GM12873 (cell line): Measurements from ENCODE around the gene HHAT.
A peak's percentile ranks its signal among the peaks of the same experiment; 100 is the strongest.

Experiments
- CTCF ChIP-seq: IDR thresholded peaks from 2 replicates; pipeline ENCODE4 v1.5.1; 2012; ENCODE audit warnings: low read depth, mild to moderate bottlenecking, moderate library complexity, low read length, control low read depth; ENCODE audit not compliant: insufficient read depth; ENCODE audit errors: missing control alignments

Gene HHAT

GRCh38 chr1:210407207-210407886 lies 78.6 kb downstream of the HHAT start:
- peak; percentile 94 for TF ChIP-seq CTCF

GRCh38 chr1:210407887-210408252 lies 79.2 kb downstream of the HHAT start:
- TF ChIP-seq CTCF, result no peak

- no peak for TF ChIP-seq CTCF
These were observed 83.5 kb downstream of the HHAT start for GRCh38 chr1:210412240-210412639.

GRCh38 chr1:210413951-210414350 lies 85.2 kb downstream of the HHAT start:
- no peak for TF ChIP-seq CTCF

GRCh38 chr1:210415846-210416448 lies 87.2 kb downstream of the HHAT start:
- peak; percentile 2 for TF ChIP-seq CTCF

- TF ChIP-seq CTCF, result no peak
These were observed 88.0 kb downstream of the HHAT start for GRCh38 chr1:210416681-210417080.

- no peak for TF ChIP-seq CTCF
These were observed 89.2 kb downstream of the HHAT start for GRCh38 chr1:210417881-210418280.
